GM21825 (cell line): ENCODE data around the gene TRIM71.
A peak's percentile ranks its signal among the peaks of the same experiment; 100 is the strongest.
"Not testable (repeated sequence)": the region's sequence is repeated elsewhere in the genome, so short reads cannot be mapped to it uniquely, and the experiment has no call there.

Experiments
- ATAC-seq: cut with Tn5 transposase; IDR thresholded peaks from one replicate; pipeline ENCODE4 v1.9.1; 2021; ENCODE audit warnings: mild to moderate bottlenecking, moderate library complexity; ENCODE audit not compliant: unreplicated experiment

TRIM71 gene

DNA sequence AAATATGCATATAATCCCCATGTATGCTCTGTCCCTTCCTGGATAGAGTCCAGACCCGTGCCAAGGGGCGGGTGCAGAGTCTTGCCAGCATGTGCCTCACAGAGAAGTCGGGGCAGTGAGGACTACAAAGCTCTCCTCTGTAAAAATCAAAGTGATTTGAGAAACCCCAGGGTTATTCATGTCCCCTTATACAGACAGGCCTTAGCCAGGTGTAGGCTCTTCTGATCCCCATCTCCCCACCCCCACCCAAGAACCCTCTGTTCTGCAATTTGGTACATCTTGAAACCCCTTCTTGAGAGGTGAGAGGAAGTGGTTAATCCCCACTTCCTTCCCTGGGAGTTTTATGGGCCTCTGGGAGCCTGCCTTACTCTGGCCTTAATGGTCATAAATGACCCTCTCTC, 24.7 kb downstream of the TRIM71 start:
- peak; percentile 63 for ATAC-seq

DNA sequence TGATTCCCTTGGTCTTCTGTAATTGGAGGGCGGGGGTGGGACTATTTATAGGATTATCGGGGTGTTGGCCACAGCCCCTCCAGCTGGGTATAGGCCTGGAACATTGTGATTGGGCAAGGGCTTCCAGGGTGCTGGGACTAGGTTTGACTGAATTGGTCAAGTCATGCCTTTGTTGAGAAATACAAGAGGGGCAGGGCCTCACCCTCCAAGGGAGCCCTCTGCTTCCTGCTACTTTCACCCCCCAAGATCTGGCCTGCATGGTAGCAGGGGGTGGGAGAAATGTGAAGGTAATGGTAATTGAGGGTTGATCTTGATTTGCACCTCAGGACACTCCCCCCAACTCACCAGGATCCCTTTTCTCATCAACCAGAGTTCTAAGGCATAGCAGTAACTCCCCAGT, 25.2 kb downstream of the TRIM71 start:
- no peak for ATAC-seq

DNA sequence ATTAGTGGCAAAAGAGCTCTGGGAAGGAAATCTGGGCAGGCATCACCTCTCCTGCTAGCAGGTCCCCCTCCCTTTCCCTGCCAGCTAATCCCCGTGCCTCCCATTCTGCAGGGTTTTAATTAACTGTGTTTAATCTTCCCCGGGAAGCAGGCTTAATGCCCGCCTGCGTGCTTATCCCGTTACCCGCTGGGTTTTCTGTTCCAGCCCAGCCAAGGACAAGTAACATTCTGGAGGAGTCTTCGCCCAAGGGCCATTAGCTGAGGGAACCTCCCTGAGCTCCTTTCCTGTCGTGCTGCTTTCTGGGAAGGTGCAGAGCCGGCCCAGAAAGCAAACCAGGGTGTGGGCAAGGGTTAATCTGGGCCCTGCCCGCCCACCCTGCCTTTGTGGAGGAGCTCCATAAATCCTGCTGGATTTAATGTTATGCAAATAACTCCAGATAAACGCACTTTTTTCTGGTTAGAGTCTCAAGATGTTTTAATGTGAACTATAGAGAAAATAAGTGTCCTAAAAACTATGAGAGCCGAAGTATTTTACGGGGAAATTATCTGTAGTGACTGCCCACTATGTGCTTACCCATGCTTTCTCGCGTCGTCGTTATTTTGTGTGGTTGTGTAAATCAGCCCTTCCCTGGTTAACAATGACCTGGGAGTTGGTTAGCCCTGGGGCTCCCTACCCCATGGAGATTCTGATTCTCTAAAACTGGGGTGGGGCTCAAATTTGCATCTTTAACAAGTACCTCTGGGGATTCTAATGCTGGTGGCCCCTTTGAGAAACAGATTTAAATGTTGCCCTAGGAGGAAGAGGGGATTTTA, 25.9 kb downstream of the TRIM71 start:
- ATAC-seq: no peak

DNA sequence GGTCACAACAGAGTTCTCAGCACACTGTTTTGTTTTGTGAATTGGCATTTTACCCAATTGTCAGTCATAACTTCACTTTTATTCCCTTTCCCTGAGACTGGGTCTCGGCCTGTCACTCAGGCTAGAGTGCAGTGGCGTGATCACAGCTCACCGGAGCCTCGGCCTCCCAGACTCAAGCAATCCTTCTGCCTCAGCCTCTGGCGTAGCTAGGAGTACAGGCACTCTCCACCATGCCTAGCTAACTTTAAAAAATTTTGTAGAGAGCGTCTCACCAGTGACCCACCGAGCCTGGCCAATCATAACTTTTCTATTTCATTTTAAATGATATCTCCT, 26.5 kb downstream of the TRIM71 start:
- no peak for ATAC-seq

DNA sequence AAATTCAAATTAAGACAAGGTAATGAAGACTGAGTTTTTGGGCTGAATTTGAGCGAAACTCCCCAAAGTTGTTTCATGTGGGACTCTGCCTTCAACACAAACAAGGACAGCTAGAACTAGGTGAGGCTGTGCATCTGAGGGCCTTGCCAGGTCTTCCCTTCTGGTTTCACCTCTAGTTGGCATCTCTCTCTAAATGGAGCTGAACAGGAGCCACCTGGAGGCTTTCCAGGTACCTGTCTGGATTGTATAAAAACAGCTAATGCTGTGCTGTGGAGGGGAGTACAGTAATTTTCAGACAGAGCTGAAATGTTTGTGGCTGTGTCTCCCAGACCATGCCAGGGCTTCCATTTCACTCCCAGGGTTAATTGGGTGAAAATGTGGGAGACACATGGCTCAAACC, 27.1 kb downstream of the TRIM71 start:
- no peak for ATAC-seq

DNA sequence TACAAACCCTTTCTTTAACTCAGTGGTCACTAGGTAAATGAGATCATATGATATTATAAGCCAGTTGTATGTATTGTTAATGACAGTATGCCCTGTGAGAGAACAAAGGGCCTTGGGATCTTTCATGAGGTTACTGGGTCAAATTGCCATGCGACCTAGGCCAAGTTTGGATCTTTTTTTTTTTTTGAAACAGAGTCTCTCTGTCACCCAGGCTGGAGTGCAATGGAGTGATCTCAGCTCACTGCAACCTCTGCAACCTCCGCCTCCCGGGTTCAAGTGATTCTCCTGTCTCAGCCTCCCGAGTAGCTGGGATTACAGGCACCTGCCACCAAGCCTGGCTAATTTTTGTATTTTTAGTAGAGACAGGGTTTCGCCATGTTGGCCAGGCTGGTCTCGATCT, 27.7 kb downstream of the TRIM71 start:
- not testable (repeated sequence) for ATAC-seq

DNA sequence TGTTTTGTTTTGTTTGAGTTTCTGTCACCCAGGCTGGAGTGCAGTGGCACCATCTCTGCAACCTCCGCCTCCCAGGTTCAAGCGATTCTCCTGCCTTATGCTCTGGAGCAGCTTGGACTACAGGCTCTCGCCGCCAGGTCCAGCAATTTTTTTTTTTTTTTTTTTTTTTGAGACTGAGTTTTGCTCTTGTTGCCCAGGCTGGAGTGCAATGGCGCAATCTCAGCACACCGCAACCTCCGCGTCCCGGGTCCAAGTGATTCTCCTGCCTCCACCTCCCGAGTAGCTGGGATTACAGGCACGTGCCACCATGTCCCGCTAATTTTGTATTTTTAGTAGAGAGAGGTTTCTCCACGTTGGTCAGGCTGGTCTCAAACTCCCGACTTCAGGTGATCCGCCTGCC, 29.2 kb downstream of the TRIM71 start:
- not testable (repeated sequence) for ATAC-seq

DNA sequence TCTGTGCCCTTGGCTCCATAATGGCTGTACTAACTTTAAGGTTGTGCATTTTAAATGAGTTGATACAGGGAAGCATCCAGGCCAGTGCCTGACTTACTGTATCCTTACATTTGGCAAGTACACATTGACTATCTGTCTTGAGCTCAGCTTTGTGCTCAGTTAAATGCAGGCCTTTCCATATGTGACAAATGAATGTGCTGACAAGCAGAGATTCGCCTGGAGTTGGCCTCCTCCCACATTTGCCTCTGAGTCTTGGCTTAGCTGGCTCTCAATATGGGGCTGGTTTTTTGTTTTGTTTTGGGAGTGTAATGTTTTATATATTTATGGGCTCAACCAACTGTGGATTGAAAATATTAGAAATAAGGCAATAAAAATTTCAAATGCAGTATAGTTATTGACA, 29.7 kb downstream of the TRIM71 start:
- no peak for ATAC-seq

DNA sequence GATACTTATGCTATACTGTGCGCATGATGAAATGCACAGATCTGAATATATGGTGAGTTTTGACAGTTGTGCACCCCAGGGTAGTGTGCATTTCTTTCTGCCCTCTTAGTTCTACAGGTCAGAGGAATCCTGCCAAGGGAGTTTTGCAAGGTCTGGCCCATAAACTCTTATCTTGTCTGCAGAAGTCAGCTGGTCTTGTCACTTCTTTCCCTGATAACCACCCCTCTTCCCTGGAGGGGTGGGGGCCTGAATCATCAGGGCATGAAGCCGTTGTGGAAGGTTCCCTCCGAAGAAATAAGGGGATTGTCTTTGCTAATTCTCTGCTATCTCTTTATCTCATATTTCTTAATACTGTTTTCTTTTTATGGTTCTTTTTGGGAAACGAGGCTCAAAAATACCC, 30.4 kb downstream of the TRIM71 start:
- no peak for ATAC-seq

DNA sequence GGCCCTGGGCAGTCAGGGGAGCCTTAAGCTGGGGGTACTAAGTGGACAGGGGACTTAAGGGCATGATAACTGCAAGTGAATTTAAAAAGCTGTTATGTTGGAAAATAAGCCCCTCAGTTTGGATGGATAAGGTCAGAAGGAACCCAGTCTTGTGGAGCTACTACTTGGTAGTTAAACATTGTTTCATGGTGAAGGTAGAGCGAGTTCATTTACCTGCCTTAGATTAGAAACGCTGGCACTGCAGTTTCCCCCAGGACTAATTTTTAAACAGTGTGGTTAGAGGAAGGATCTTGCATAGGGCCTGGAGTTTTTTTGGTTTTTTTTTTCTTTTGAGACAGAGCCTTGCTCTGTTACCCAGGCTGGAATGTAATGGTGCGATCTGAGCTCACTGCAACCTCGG, 31.2 kb downstream of the TRIM71 start:
- ATAC-seq: no peak

DNA sequence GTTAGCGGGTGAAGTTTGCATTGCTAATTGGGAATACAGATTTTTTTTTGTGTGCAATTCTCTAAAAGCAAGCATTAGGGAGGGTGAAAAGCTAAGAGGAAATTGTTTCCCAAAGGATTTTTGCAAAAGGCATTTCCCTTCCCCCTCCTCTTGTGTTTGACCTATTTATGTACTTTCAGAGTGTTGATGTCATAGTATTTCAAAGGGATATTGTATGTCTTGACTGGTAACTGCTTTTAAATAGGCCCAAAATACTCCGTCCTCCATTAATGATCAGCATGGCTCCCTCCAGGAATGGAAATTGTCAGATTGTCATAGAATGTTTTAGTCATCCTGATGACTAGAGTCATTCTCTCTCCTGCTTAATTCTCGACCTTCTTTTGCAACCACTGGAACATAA, 32.4 kb downstream of the TRIM71 start:
- ATAC-seq: no peak

DNA sequence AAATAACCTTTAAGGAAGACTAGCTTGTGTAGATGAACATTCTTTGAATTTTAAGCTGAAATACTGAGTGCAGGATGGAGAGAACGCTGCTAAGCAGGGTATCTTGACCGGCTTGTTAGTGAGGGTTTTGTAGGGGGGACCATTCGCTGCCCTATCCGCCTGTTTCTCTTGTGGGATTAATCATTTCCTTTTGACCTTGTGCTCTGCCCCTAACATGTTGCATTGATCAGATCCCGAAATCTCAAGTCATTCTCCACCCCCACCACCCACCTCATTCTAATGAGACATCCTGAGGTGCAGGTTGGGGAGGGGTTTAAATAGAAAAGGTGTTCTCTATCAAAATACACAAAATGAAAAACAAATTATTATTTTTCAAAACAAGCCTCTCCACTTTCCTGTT, 32.8 kb downstream of the TRIM71 start:
- no peak for ATAC-seq

DNA sequence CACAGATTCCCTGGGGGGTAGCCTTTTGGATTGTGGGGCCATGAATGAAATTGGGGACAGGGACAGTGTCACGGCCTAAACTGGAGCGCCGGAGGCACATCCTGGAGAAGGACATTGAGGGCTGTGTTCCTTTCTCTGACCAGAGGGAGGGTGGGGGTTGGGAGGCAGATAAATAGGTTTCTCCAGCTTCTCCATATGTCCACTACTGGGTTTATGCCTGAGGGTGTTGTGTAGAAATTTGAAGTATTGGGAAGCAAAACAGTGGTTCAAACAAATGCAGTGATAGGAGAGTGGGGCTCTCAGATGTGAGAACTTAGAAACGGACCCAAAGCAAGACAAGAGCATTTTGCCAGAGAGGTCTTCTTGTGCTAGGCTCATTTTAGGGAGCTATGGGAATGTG, 34.3 kb downstream of the TRIM71 start:
- ATAC-seq: no peak

DNA sequence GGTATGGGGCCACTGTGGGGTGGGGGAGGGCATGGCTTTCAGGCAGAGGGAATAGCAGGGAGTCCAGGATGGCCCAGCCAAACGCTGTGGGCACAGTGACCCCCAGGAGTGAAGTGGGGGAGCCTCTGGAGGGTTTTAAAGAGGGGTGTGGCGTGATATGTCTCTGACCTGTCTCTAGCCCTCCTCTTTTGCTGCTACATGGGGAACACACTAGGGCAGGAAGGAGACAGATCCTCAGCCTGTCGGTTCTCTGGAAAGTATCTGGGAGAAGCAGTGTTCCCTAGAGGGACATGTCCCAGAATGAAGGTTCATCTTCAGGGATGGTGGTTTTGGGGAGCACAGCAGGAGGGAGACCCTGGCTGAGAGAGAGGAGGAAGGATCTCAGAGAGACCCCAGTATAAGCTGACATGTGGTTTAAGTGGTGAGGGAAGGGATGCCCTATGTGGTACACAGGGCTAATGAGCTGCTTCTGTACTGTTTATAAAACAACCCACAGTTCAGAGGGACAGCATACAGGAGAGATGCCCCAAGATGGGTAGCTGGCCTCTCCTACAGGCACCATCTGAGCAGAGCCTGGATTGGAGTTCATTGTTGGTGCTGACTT, 37.7 kb downstream of the TRIM71 start:
- no peak for ATAC-seq

DNA sequence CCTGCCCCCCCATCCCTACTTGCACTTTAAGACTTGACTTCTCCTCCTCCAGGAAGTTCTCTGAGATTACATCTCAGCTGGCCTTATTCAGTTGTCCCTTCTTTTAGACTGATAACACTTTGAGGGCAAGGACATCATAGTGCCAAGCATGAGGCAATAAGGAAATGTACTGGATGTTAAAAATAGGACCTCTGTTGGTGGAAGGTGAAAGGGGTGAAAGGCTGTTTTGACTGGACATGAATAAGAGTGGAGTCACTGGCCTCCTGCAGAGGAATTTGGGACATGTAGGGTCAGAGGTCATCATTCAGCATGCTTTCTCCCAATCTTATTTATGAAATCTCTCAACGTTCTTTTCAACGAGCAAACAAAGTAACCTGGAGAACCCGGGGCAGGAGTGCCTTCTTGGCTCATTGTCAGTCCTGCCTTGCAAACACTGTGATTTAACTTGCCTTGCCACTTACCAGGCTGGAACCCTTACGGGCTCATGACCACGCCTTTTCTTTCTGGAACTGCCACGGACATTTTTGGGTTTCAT, 38.6 kb downstream of the TRIM71 start:
- no peak for ATAC-seq

DNA sequence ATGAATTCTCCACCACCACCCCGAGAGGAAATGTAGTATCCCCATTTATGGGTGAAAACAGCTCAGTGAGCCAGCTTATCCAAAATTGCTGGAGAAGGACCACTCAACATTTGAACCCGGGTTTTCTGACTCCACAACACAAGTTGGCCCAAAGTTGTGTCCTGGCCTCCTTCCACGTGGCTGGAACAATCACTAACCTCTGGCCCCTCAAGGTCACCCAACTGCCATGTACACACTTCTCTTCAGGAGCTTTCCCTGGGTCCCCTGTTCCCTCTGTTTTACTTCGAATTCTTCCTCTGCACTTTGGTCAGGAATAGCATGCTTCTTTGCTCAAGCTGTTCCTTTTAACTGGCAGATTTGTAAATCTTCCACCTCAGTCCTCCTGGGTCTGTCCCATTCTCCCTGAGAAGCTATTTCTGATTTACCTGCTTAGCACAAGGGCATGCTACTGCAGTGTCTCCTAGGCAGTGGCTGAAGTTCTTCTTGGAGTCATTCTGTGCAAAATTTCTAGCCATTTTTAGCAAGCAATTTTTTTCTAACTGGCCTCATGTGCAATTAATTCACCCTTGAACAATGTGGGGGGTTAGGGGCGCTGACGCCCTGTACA, 39.2 kb downstream of the TRIM71 start:
- no peak for ATAC-seq

DNA sequence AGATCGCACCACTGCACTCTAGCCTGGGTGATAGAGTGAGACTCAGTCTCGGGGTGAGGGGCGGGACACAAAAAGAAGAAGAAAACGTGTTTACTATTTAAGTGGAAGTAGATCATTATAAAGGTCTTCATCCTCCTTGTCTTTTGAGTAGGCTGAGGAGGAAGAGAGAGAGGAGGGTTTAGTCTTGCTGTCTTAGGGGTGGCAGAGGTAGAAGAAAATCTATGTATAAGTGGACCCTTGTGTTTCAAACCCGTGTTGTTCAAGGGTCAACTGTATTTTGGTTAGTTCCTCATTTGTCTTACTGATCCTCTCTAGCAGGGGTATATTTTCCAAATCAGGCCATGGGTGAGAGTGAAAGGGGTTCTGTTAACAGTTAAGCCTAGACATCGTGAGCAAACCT, 40.1 kb downstream of the TRIM71 start:
- ATAC-seq: no peak

DNA sequence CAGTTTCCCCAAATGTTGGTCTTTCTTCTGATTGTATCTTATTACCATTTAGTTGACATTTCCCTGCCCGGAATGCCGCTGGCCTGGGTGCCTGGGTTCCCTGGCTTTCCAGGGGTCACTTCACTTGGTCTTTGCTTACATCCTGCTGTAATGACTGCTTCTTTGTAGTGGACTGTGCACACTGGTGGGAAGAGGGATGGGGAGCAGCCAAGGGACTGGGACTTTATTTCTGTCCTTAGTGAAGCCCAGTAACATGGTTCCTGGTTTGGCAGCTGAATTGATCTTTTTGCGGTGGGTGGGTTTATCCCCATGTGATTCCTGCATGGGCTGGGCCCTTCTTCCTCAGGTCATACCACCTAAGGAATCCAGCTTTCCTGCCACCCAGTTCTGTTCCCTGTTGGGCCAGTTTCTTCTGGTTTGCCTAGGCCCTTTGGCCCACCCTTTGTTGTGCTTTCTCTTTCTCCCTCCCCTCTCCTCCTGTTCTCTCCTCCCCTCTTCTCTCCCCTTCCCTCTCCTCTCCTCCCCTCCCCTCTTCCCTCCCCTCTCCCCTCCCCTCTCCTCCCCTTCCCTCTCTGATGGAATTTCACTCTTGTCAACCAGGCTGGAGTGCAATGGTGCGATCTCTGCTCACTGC, 41.9 kb downstream of the TRIM71 start:
- ATAC-seq: no peak

DNA sequence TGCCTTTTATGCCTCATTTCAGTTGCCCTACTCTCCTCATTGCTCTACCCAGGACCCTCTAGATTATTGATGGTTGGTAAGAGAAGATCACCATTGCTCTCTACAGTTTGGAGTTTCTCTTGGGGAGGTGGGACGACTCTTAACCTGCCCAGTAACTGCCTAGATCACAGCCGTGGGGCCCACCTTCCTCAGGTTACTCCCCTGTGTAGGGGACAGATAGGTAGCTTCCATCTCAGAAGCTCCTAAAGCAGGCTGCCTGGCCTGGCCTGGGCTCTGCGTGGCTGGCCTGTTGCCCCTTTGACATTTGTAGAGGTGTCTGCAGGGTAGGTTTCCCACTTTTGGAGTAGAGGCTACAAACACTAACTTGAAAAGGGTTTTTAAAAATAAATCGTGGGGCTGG, 42.7 kb downstream of the TRIM71 start:
- no peak for ATAC-seq

DNA sequence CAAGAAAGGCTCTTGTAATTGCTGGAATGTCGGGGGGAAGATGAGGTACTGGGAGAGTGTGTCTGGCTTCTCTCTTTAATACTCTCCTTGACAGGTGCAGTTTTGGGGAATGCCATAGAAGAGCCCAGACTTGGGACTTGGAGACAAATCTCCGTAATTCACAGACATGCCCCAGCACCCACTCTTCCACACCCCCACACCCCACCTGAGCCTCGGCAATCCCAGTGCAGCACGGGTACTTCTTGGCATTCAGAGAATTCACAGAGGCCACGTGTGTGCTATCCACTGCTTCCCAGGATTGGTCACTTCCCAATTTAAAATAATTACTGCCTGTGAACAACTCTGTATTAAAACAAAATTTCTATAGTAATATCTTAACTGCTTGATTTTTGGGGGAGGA, 43.9 kb downstream of the TRIM71 start:
- no peak for ATAC-seq

DNA sequence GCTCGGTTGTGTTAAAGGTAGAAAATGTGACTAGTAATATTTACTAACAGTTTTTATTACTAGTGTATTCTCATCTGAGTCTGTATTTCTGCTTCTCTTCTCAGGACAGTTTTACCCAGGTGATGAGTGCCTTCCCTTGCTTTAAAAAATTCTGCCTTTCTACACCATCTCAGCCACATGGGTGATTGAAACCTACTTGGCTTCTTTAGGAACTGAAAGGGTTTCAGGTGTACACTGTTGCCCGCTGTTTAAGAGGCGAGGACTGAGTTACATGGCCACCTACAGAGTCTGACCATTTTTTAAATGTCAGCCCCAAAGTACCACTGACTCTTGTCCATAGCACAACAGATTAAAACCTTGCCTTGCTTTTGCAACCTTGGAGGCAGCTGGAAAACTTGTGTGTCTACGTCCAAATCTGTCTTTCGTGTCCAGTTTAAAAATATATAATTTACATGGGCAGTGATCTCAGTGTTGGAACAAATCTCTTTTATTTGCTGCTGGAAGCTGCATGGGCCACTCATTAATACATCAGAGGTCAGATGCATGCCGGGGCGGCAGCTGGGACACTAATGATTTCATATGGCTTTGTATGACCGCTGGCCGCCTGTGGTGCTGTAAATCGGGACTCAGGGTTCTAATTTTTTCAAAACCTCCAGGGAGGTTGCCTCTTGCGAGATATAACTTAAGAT, 44.6 kb downstream of the TRIM71 start:
- no peak for ATAC-seq
